T-helper 17 cell (primary cell): ENCODE measurements around the gene ST8SIA4. TPM values are rescaled to one million over a fixed set of nuclear protein-coding genes. Genes with fewer than 3 reads are reported as not detected.

Experiments used
- ATAC-seq: fragments of 150-1000 bp; cut with Tn5 transposase; 2 replicates; pipeline ENCODE4 v1.10.0; 2021; ENCODE audit warnings: mild to moderate bottlenecking, moderate library complexity
- DNase-seq, 3 donors: peaks; one replicate each; pipeline versions ENCODE4 v3.0.0 to v3.0.0-alpha.2; 2020 to 2021
- H3K9me3 ChIP-seq: one replicate; pipeline ENCODE4 v1.7.0; 2013; ENCODE audit warnings: low read length, mild to moderate bottlenecking; ENCODE audit not compliant: control insufficient read depth, poor library complexity, severe bottlenecking
- H3K27ac Mint-ChIP-seq: one replicate; pipeline ENCODE4 v1.8.0; 2022; ENCODE audit warnings: mild to moderate bottlenecking, moderate library complexity, mixed read lengths
- H3K27me3 Mint-ChIP-seq: one replicate; pipeline ENCODE4 v1.8.0; 2022; ENCODE audit warnings: mixed read lengths
- H3K36me3 Mint-ChIP-seq: one replicate; pipeline ENCODE4 v1.8.0; 2022; ENCODE audit warnings: low read depth, mixed read lengths
- H3K4me1 Mint-ChIP-seq: one replicate; pipeline ENCODE4 v1.8.0; 2022; ENCODE audit warnings: mild to moderate bottlenecking, mixed read lengths
- H3K4me3 Mint-ChIP-seq: one replicate; pipeline ENCODE4 v1.8.0; 2022; ENCODE audit warnings: mild to moderate bottlenecking, moderate library complexity, mixed read lengths
- total RNA-seq, 4 donors: library from RNA in 2 of 4; stranded (reverse) in 2 of 4; gene quantifications; one replicate each; pipeline ENCODE4 v1.2.3 and lab custom pipeline; 2022 to 2026

ST8SIA4 gene
- total RNA-seq, 2 donors from 2014 or later = 27.5 to 29.0 TPM

GRCh38 chr5:100858987-100859545, 44.0 kb downstream of the ST8SIA4 start:
- no peak overlapping the region for H3K4me3 Mint-ChIP-seq
- no peak for ATAC-seq
- peaks cover 31% of the 10 kb centered on the region for H3K4me1 Mint-ChIP-seq
- H3K36me3 Mint-ChIP-seq = peaks cover 8% of the 10 kb centered on the region
- no peak overlapping the region for H3K27ac Mint-ChIP-seq
- H3K9me3 ChIP-seq = no peaks in the 10 kb centered on the region
- H3K27me3 Mint-ChIP-seq = no peaks in the 10 kb centered on the region
- no peak for DNase-seq

- no peak overlapping the region for H3K4me3 Mint-ChIP-seq
- no peaks in the 10 kb centered on the region for H3K9me3 ChIP-seq
- H3K27ac Mint-ChIP-seq = no peak overlapping the region
- peaks cover 41% of the 10 kb centered on the region for H3K4me1 Mint-ChIP-seq
- DNase-seq (no peak), ATAC-seq (no peak)
- peaks cover 4% of the 10 kb centered on the region for H3K36me3 Mint-ChIP-seq
- no peaks in the 10 kb centered on the region for H3K27me3 Mint-ChIP-seq
These were observed 46.6 kb downstream of the ST8SIA4 start for GRCh38 chr5:100856462-100856861.

- no peak for ATAC-seq
- H3K4me1 Mint-ChIP-seq = peaks cover 37% of the 10 kb centered on the region
- H3K4me3 Mint-ChIP-seq = no peak overlapping the region
- DNase-seq = no peak
- H3K9me3 ChIP-seq = no peaks in the 10 kb centered on the region
- H3K27me3 Mint-ChIP-seq = no peaks in the 10 kb centered on the region
- H3K27ac Mint-ChIP-seq = no peak overlapping the region
- peaks cover 4% of the 10 kb centered on the region for H3K36me3 Mint-ChIP-seq
These were observed 47.1 kb downstream of the ST8SIA4 start for GRCh38 chr5:100855937-100856430.

- H3K36me3 Mint-ChIP-seq = peaks cover 4% of the 10 kb centered on the region
- ATAC-seq (no peak), DNase-seq (no peak)
- H3K9me3 ChIP-seq = no peaks in the 10 kb centered on the region
- H3K4me3 Mint-ChIP-seq = peak overlapping the region; percentile 19
- H3K27me3 Mint-ChIP-seq = no peaks in the 10 kb centered on the region
- peaks cover 34% of the 10 kb centered on the region for H3K4me1 Mint-ChIP-seq
- H3K27ac Mint-ChIP-seq = peak overlapping the region; percentile 89
These were observed 47.8 kb downstream of the ST8SIA4 start for GRCh38 chr5:100855295-100855694.

- no peaks in the 10 kb centered on the region for H3K9me3 ChIP-seq
- ATAC-seq (no peak), DNase-seq (no peak)
- Mint-ChIP-seq H3K27me3 (no peaks in the 10 kb centered on the region), H3K4me1 (peaks cover 33% of the 10 kb centered on the region), H3K36me3 (peaks cover 4% of the 10 kb centered on the region), H3K4me3 (peak overlapping the region; percentile 19), H3K27ac (peak overlapping the region; percentile 89)
These were observed 48.5 kb downstream of the ST8SIA4 start for GRCh38 chr5:100854591-100854990.

- peak overlapping the region; percentile 89 for H3K27ac Mint-ChIP-seq
- H3K36me3 Mint-ChIP-seq = peaks cover 4% of the 10 kb centered on the region
- peak overlapping the region; percentile 76 for H3K4me3 Mint-ChIP-seq
- no peak for DNase-seq
- H3K27me3 Mint-ChIP-seq = no peaks in the 10 kb centered on the region
- peak; percentile 42 for ATAC-seq
- H3K9me3 ChIP-seq = no peaks in the 10 kb centered on the region
- peaks cover 31% of the 10 kb centered on the region for H3K4me1 Mint-ChIP-seq
These were observed 49.5 kb downstream of the ST8SIA4 start for GRCh38 chr5:100853582-100853981.

- Mint-ChIP-seq H3K4me1 (peaks cover 29% of the 10 kb centered on the region), H3K4me3 (peak overlapping the region; percentile 76), H3K36me3 (peaks cover 4% of the 10 kb centered on the region), H3K27me3 (no peaks in the 10 kb centered on the region), H3K27ac (peak overlapping the region; percentile 89)
- DNase-seq = no peak
- H3K9me3 ChIP-seq = no peaks in the 10 kb centered on the region
- peak; percentile 82 for ATAC-seq
These were observed 50.1 kb downstream of the ST8SIA4 start for GRCh38 chr5:100852988-100853449.

GRCh38 chr5:100852051-100852450, 51.0 kb downstream of the ST8SIA4 start:
- Mint-ChIP-seq H3K4me1 (peaks cover 29% of the 10 kb centered on the region), H3K4me3 (no peak overlapping the region), H3K27ac (no peak overlapping the region), H3K27me3 (no peaks in the 10 kb centered on the region), H3K36me3 (peaks cover 4% of the 10 kb centered on the region)
- no peak for DNase-seq
- no peaks in the 10 kb centered on the region for H3K9me3 ChIP-seq
- no peak for ATAC-seq

GRCh38 chr5:100846772-100847171, 56.3 kb downstream of the ST8SIA4 start:
- Mint-ChIP-seq H3K27ac (no peak overlapping the region), H3K4me3 (no peak overlapping the region), H3K27me3 (no peaks in the 10 kb centered on the region), H3K4me1 (peaks cover 12% of the 10 kb centered on the region), H3K36me3 (peaks cover 3% of the 10 kb centered on the region)
- H3K9me3 ChIP-seq = no peaks in the 10 kb centered on the region
- ATAC-seq (no peak), DNase-seq (no peak)

- ATAC-seq = no peak
- no peak overlapping the region for H3K27ac Mint-ChIP-seq
These were observed 61.0 kb downstream of the ST8SIA4 start for GRCh38 chr5:100842080-100842479.

GRCh38 chr5:100841358-100842076, 61.6 kb downstream of the ST8SIA4 start:
- H3K36me3 Mint-ChIP-seq = peaks cover 5% of the 10 kb centered on the region
- no peaks in the 10 kb centered on the region for H3K9me3 ChIP-seq
- H3K27me3 Mint-ChIP-seq = no peaks in the 10 kb centered on the region
- DNase-seq (no peak), ATAC-seq (peak; percentile 47)
- H3K27ac Mint-ChIP-seq = peak overlapping the region; percentile 93
- peaks cover 35% of the 10 kb centered on the region for H3K4me1 Mint-ChIP-seq
- peak overlapping the region; percentile 88 for H3K4me3 Mint-ChIP-seq

More at GRCh38 chr5:100842080-100842479, 61.0 kb downstream of the ST8SIA4 start:
- no peak for DNase-seq
- Mint-ChIP-seq H3K27me3 (no peaks in the 10 kb centered on the region), H3K4me1 (peaks cover 32% of the 10 kb centered on the region), H3K4me3 (peak overlapping the region; percentile 88), H3K36me3 (peaks cover 3% of the 10 kb centered on the region)
- no peaks in the 10 kb centered on the region for H3K9me3 ChIP-seq

- H3K36me3 Mint-ChIP-seq = peaks cover 5% of the 10 kb centered on the region
- DNase-seq (no peak), ATAC-seq (peak; percentile 46)
- no peaks in the 10 kb centered on the region for H3K9me3 ChIP-seq
- no peaks in the 10 kb centered on the region for H3K27me3 Mint-ChIP-seq
- peak overlapping the region; percentile 93 for H3K27ac Mint-ChIP-seq
- peak overlapping the region; percentile 88 for H3K4me3 Mint-ChIP-seq
- peaks cover 35% of the 10 kb centered on the region for H3K4me1 Mint-ChIP-seq
These were observed 62.3 kb downstream of the ST8SIA4 start for GRCh38 chr5:100840789-100841188.

GRCh38 chr5:100840370-100840769, 62.7 kb downstream of the ST8SIA4 start:
- Mint-ChIP-seq H3K27ac (peak overlapping the region; percentile 93), H3K27me3 (no peaks in the 10 kb centered on the region), H3K36me3 (peaks cover 5% of the 10 kb centered on the region), H3K4me1 (peaks cover 35% of the 10 kb centered on the region), H3K4me3 (peak overlapping the region; percentile 88)
- H3K9me3 ChIP-seq = no peaks in the 10 kb centered on the region
- ATAC-seq (peak; percentile 84), DNase-seq (no peak)
